ENCODE data around the gene IMPG1.

The IMPG1 gene

GRCh38 chr6:76072562-76072961 lies at the start of gene IMPG1:
IMPG1 (minus strand) TSS chr6:76072662; CDS start chr6:76072488, 174 bp downstream.
- DNase-seq (ENCODE audit: low read depth in 2 of 2), result no peak

GRCh38 chr6:76120302-76120701 lies 47.8 kb upstream of the IMPG1 start:
- no peak for DNase-seq (ENCODE audit: low read depth in 2 of 2)

GRCh38 chr6:76073281-76073680 lies 819 bp upstream of the IMPG1 start:
- no peak for DNase-seq (ENCODE audit: low read depth in 2 of 2)

- no peak for DNase-seq (ENCODE audit: low read depth in 2 of 2)
These were observed 15.0 kb downstream of the IMPG1 start for GRCh38 chr6:76057469-76057868.

GRCh38 chr6:76052314-76052713 lies 20.1 kb downstream of the IMPG1 start:
- DNase-seq (ENCODE audit: low read depth in 2 of 2), result no peak

- no peak for DNase-seq (ENCODE audit: low read depth in 2 of 2)
These were observed 28.8 kb downstream of the IMPG1 start for GRCh38 chr6:76043690-76044089.

GRCh38 chr6:76035713-76036112 lies 36.7 kb downstream of the IMPG1 start:
- DNase-seq (ENCODE audit: low read depth in 2 of 2), result no peak

GRCh38 chr6:76026101-76026500 lies 46.4 kb downstream of the IMPG1 start:
- DNase-seq (ENCODE audit: low read depth in 2 of 2), result no peak

GRCh38 chr6:76014626-76015530 lies 57.6 kb downstream of the IMPG1 start:
- no peak for DNase-seq (ENCODE audit: low read depth in 2 of 2)

GRCh38 chr6:76004202-76004601 lies 68.3 kb downstream of the IMPG1 start:
- no peak for DNase-seq (ENCODE audit: low read depth in 2 of 2)

- DNase-seq (ENCODE audit: low read depth in 2 of 2), result no peak
These were observed 68.8 kb downstream of the IMPG1 start for GRCh38 chr6:76003686-76004085.

- DNase-seq (ENCODE audit: low read depth in 2 of 2), result no peak
These were observed 69.3 kb downstream of the IMPG1 start for GRCh38 chr6:76003113-76003512.

GRCh38 chr6:76000629-76001028 lies 71.8 kb downstream of the IMPG1 start:
- no peak for DNase-seq (ENCODE audit: low read depth in 2 of 2)

- no peak for DNase-seq (ENCODE audit: low read depth in 2 of 2)
These were observed 74.8 kb downstream of the IMPG1 start for GRCh38 chr6:75997696-75998095.

GRCh38 chr6:75993236-75994162 lies 79.0 kb downstream of the IMPG1 start:
- DNase-seq (ENCODE audit: low read depth in 2 of 2), result no peak

- DNase-seq (ENCODE audit: low read depth in 2 of 2), result no peak
These were observed 80.5 kb downstream of the IMPG1 start for GRCh38 chr6:75991941-75992340.

- DNase-seq (ENCODE audit: low read depth in 2 of 2), result no peak
These were observed 85.5 kb downstream of the IMPG1 start for GRCh38 chr6:75986935-75987334.

- no peak for DNase-seq (ENCODE audit: low read depth in 2 of 2)
These were observed 96.6 kb downstream of the IMPG1 start for GRCh38 chr6:75975904-75976303.

- no peak for DNase-seq (ENCODE audit: low read depth in 2 of 2)
These were observed 102.4 kb downstream of the IMPG1 start for GRCh38 chr6:75970093-75970492.

GRCh38 chr6:75968143-75968542 lies 104.3 kb downstream of the IMPG1 start:
- DNase-seq (ENCODE audit: low read depth in 2 of 2), result no peak

GRCh38 chr6:75963569-75963968 lies 108.9 kb downstream of the IMPG1 start:
- no peak for DNase-seq (ENCODE audit: low read depth in 2 of 2)

GRCh38 chr6:75952128-75952527 lies 120.3 kb downstream of the IMPG1 start:
- no peak for DNase-seq (ENCODE audit: low read depth in 2 of 2)

- no peak for DNase-seq (ENCODE audit: low read depth in 2 of 2)
These were observed 124.5 kb downstream of the IMPG1 start for GRCh38 chr6:75947935-75948334.
